IPS-NIHi7 (cell line): ENCODE measurements around the gene MTX1.
"Not testable (repeated sequence)": the region's sequence is repeated elsewhere in the genome, so short reads cannot be mapped to it uniquely, and the experiment has no call there.

Source experiments
- DNase-seq: peaks from one replicate; pipeline ENCODE4 v3.0.0; 2012; ENCODE audit warnings: mixed read lengths; ENCODE audit errors: extremely low spot score

MTX1 gene

GRCh38 chr1:155208541-155209311, at the start of gene MTX1:
Gene MTX1 (plus strand): TSS chr1:155208695. CDS start chr1:155208805, 110 bp downstream.
- DNase-seq, result peak; percentile 86

- DNase-seq, result peak; percentile 7
These were observed 49.5 kb upstream of the MTX1 start for GRCh38 chr1:155158991-155159390.

DNA sequence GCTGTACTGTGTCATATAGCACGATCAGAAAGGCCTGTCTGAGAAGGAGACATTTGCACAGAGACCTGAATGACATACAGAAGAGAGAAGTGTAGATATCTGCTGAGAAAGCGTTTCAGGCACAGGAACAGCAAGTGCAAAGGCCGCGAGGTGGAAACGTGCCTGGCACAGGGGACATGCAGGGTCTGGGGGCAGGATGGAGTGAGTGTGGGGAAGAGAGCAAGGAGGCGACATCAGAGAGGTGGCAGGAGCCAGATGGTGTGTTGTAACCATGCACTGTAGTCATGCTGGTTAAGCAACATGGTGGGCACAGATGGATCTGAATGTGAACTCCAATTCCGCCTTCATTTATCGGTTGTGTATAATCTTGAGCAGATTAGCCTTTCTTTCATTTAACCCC, 48.4 kb upstream of the MTX1 start:
- DNase-seq, result no peak

GRCh38 chr1:155162631-155163030, 45.9 kb upstream of the MTX1 start:
- DNase-seq, result not testable (repeated sequence)

DNA sequence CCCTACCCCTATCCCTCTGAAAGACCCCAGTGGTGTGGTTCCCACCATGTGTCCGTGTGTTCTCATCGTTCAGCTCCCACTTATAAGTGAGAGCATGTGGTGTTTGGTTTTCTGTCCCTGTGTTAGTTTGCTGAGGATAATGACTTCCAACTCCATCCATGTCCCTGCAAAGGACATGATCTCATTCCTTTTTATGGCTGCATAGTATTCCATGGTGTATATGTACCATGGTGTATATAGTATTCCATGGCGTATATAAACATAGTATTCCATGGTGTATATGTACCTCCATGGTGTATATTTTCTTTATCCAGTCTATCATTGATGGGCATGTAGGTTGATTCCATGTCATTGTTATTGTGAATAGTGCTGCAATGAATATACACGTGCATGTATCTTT, 44.7 kb upstream of the MTX1 start:
- not testable (repeated sequence) for DNase-seq

DNA sequence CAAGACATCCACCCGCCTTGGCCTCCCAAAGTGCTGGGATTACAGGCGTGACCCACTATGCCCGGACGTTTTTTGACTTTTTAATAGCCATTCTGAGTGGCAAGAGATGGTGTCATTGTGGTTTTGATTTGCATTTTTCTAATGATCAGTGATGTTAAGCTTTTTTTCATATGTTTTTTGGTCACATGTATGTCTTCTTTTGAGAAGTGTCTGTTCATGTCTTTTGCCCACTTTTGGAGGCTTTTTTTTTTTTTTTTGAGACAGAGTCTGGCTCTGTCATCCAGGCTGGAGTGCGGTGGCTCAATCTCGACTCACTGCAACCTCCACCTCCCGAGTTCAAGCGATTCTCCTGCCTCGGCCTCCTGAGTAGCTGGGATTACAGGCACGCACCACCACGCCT, 43.9 kb upstream of the MTX1 start:
- DNase-seq, result not testable (repeated sequence)

DNA sequence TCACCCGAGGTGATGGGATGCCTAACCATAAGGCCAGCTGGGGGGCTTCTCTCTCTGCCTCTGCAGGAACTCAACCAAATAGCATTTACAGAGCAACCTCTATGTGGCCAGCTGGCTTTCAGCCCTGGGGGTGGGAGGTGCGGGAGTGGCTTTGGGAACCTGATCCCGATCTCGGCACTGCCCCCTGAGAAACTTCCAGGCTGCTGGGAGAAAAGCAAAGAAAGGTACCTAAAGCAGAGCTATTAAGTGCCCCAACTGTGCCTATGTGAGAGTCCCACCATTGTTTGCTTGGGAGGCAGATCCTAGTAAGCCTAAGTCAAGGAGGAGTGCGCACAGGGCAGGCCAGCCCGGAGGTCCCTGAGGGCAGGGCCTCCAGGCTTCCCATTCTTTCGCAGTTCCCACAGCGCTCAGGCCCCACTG, 42.4 kb upstream of the MTX1 start:
- peak; percentile 39 for DNase-seq

GRCh38 chr1:155166471-155167165, 41.9 kb upstream of the MTX1 start:
- peak; percentile 37 for DNase-seq

GRCh38 chr1:155167166-155168104, 41.1 kb upstream of the MTX1 start:
- DNase-seq, result peak; percentile 90

- DNase-seq, result not testable (repeated sequence)
These were observed 40.4 kb upstream of the MTX1 start for GRCh38 chr1:155168105-155168445.

DNA sequence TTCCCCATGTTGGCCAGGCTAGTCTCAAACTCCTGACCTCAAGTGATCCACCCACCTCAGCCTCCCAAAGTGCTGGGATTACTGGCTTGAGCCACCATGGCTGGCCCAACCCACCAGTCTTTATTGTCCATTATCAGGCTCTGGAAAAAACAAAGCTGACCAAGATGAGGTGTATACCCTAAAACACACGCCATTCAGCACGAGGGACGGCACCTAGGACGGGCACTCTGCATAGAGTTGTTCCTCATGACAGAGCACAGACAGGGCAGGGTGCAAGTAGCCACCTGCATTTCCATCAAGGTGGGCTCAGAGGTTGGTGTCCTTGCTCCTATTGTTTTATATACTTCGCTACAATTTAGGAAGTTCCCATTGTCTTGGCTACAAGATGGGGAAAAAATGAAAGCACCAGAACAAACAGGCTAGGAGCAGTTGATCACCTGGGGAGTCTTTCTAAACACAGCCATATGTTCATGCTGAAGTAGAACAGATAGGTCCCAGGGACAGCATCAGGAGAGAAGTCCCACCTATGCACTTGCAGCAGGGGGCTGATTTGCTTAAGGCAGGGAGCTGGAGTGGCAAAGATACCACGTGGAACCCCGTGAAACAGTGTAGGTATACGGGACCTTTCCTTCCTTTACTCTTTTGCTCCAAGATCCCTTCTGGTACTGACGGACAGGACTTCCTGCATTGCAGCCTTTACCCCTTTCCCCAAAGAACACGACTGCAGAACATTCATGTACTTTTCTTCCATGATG, 39.9 kb upstream of the MTX1 start:
- DNase-seq, result peak; percentile 2

- DNase-seq, result peak; percentile 1
These were observed 39.0 kb upstream of the MTX1 start for GRCh38 chr1:155169541-155169940.

DNA sequence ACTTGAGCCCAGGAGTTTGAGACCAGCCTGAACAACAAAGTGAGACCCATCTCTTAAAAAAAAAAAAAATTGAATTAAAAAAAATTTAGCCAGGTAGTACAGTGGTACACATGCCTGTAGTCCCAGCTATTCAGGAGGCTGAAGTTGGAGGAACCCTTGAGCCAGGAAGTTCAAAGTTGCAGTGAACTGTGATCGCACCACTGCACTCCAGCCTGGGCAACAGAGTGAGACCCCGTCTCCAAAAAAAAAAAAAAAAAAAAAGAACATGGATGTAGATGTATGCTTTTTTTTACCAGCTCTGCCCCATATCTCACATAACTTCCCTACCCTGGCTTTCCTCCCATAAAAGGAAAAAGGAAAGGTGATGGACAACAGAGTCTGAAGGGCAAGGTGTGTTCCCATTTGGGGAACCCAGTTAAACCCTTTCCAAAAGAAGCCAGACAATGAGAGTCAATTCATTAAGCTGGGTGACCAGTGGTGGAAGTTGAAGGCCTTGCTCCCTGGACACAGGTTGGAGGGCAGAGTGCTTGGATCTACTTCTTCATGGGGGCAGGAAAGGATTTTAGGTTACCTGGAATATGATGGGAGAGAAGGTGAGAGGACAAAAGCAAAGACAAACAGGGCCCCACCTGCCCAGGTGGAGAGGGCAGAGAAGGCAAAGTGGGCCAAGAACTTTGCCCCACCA, 38.3 kb upstream of the MTX1 start:
- no peak for DNase-seq

DNA sequence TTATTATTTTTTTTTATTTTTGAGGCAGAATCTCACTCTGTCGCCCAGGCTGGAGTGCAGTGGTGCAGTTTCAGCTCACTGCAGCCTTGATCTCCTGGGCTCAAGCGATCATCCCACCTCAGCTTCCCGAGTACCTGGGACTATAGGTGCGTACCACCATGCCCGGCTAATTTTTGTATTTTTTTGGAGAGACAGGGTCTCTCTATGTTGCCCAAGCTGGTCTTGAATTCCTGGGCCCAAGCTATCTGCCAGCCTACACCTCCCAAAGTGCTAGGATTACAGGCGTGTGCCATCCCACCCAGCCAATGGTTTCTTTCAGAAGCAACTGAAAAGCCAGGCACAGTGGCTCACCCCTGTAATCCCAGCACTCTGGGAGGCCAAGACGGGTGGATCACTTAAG, 37.7 kb upstream of the MTX1 start:
- no peak for DNase-seq

DNA sequence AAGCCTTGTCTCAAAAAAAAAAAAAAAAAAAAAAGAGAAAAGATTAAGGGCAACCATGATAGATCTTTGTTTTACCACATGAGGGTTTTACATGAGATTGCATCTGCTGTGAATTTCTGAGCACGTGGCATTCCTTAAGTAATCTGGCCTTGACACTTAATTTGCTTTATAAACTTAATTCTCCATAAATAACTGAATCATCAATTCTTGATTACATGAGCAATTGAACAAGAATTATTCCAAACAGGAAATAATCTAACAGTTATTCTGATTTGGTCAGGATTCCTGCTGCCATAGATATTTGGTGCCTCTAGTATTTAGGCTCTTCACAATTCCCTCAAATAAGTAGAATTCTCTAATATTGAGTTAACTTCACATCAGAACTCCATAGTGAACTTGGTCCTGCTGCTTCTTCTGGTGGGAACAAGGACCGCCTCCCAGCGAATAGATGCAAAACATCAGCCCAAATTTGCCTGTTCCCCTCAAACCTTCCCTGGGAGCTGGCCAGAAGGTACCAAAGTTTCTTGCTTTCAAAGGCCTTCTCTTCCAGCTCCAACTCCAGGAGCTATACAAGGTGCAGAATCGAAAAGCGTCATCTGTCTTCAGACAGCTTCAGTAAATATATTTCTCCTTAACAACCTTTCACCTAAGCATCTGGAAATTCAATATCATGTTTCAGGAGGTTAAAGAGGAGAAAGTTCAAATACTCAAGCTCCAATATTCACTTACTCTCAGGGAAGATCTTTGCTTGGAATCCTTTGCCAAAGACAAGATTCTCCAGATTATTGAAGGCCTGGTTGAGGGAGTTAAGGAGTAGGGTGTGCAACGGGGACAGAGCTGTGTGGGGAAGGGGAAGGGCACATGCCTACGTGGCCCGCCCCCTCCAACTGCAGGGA, 36.4 kb upstream of the MTX1 start:
- DNase-seq, result no peak

DNA sequence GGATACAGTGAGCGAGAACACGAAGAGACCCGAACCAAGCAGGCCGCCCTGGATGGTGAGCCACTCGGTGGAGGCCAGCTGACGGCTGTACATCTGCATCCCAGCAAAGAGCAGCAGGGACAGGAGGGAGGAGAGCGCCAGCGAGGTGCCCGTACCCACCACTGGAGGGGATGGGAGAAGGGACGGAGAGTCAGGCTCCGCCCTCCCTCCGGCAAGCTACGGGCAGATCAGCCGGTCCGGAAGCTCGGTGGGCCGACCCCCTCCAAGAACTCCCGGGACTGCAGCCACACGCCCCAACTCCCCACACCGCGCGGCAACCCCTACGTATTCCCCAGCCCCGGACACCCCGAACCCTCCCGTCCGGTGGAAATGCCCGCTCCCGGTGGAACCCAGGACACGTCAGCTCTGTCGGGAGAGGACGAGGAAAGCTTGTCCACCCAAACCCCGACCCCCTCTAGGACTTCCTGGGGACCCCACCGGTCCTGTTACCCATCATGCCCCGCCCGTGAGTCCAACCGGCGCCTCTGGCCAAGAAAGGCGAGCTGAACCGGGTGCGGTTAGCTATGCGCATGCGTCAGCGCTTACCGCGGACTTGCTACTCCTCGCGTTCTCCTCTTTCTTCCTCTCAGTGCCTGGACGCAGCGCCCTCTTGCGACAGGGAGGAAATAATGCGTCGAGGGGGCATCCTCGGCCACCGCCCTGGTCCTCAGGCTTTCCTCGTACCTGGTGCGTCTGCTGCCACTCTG, 35.6 kb upstream of the MTX1 start, which contains the start of gene KRTCAP2:
Gene KRTCAP2, minus strand, starts transcription at position 573 of the 746 bp plus-strand sequence. Its CDS starts 80 bp downstream, at position 493.
- peak; percentile 98 for DNase-seq

GRCh38 chr1:155173478-155174323, 34.8 kb upstream of the MTX1 start, which contains the start of gene TRIM46:
Gene TRIM46 (plus strand): TSS chr1:155173849. CDS start chr1:155173967, 118 bp downstream.
- peak; percentile 72 for DNase-seq
